Tibial artery (tissue), 4 donors: ENCODE results near the gene COL15A1.

Experiments
- DNase-seq, 2 donors: peaks; one replicate each; pipeline ENCODE4 v3.0.0-alpha.2; 2019
- H3K27ac ChIP-seq, 2 donors: fragments of 200-600 bp; sonication (generic) in 1 of 2; 1 replicate in 1 of 2; 2 replicates in 1 of 2; pipeline ENCODE4 v1.5.1; 2018 to 2019; ENCODE audit warnings: mild to moderate bottlenecking in 1 of 2
- H3K27me3 ChIP-seq, 2 donors: fragments of 200-600 bp; sonication (generic) in 1 of 2; one replicate each; pipeline versions ENCODE4 v1.5.1 to v1.6.0; 2016 to 2019
- H3K36me3 ChIP-seq, 3 donors: fragments of 200-600 bp; sonication (generic) in 2 of 3; one replicate each; pipeline ENCODE4 v1.5.1; 2016 to 2019; ENCODE audit warnings: mild to moderate bottlenecking in 2 of 3
- H3K4me1 ChIP-seq, 4 donors: fragments of 200-600 bp; sonication (generic) in 2 of 4; 1 replicate in 3 of 4; 2 replicates in 1 of 4; pipeline ENCODE4 v1.5.1; 2016 to 2019
- H3K4me3 ChIP-seq, 2 donors: fragments of 200-600 bp; sonication (generic) in 1 of 2; 1 replicate in 1 of 2; 2 replicates in 1 of 2; pipeline ENCODE4 v1.5.1; 2018 to 2019; ENCODE audit warnings: mild to moderate bottlenecking in 2 of 2
- H3K9me3 ChIP-seq, 3 donors: fragments of 200-600 bp; sonication (generic) in 1 of 3; one replicate each; pipeline ENCODE4 v1.5.1; 2016 to 2019
- intact Hi-C: fragments of 100-400 bp; cut with DNase I; formaldehyde crosslinking; loops from one replicate; pipeline ENCODE4 v1.15.0; 2023; ENCODE audit warnings: low total_unique reads
- TF ChIP-seq, protein P1 (sequence below), 2 experiments: fragments of 200-600 bp in 1 of 2; fragments of 450-650 bp in 1 of 2; IDR thresholded peaks; one replicate each; pipeline ENCODE4 v1.5.1; 2017 to 2019; ENCODE audit warnings: antibody characterized with exemption in 2 of 2, mild to moderate bottlenecking in 1 of 2, moderate library complexity in 1 of 2

Gene COL15A1

DNA sequence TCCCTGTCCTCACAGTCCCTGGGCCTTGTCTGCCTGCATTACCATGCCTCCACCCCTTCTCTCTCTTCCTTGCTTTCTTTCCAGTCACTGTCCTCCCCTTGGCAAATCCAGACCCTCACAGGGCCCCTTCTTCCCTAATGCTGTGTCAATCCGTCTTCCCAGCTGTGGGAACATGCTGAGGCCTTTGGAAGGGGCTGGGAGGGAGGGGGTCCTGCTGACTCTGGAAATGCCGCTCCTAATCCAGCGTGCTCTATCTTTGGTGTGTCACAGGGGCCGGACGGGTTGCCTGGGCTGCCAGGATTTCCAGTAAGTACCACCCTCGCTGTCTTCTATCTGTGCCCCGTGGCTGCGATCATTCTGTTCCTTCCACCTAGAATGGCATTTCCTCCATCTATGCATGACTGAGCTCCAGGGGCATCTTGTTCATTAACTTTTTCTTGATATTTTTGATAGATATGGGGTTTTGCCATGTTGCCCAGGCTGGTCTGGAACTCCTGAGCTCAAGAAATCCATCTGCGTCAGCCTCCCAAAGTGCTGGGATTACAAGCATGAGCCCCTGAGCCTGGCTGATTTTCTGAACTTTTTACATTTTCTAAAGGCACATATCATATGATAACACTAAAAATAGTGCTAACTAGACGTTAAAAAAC lies 96.7 kb downstream of the COL15A1 start:
- TF ChIP-seq, protein P1, sequence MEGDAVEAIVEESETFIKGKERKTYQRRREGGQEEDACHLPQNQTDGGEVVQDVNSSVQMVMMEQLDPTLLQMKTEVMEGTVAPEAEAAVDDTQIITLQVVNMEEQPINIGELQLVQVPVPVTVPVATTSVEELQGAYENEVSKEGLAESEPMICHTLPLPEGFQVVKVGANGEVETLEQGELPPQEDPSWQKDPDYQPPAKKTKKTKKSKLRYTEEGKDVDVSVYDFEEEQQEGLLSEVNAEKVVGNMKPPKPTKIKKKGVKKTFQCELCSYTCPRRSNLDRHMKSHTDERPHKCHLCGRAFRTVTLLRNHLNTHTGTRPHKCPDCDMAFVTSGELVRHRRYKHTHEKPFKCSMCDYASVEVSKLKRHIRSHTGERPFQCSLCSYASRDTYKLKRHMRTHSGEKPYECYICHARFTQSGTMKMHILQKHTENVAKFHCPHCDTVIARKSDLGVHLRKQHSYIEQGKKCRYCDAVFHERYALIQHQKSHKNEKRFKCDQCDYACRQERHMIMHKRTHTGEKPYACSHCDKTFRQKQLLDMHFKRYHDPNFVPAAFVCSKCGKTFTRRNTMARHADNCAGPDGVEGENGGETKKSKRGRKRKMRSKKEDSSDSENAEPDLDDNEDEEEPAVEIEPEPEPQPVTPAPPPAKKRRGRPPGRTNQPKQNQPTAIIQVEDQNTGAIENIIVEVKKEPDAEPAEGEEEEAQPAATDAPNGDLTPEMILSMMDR (IDR thresholded peaks at IDR 0.05) = no peak
- Histone ChIP-seq H3K9me3 (no peaks in the 10 kb centered on the region), H3K27ac (peak overlapping the region in 1 of 2 donors; percentile 48), H3K4me3 (no peak overlapping the region), H3K27me3 (no peaks in the 10 kb centered on the region), H3K4me1 (peaks cover 0 to 9% (median 0%) of the 10 kb centered on the region in 4 donors), H3K36me3 (peaks cover 35 to 80% (median 48%) of the 10 kb centered on the region in 3 donors)
- intact Hi-C loops = no loop called here
- no peak for DNase-seq

DNA sequence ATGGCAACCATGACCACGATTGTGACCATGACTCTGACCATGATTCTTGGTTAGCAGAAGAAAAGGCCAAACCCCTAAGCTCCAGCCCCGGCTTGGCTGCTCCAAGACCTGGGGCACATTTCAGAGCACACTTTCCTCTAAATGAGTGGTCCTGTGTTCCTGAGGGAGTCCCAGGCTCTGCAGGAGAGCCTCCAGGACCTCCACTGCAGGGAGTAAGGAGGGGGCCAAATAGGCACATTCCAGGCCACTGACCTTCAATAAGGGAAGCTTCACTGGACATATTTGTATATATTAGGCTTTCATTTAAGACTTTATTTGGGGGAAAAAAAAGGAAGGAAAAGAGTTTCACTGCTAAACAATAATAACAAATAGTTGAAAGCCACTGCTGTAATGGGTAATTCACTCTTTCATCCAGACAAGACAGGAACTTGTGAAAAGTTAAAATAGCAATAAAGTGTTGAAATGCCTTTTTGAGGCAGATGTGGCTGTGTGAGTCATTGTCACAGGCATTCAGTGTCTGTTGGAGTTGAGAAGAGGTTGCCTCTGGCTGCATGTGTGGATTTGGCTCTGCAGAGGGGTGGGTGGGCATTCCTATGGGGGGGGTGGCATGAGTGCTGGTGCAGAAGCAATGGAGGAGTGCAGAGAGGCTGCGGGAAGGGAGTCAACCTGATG lies 97.3 kb downstream of the COL15A1 start:
- Histone ChIP-seq H3K27ac (peak overlapping the region in 1 of 2 donors; percentile 48), H3K36me3 (peaks cover 31 to 74% (median 41%) of the 10 kb centered on the region in 3 donors)
- intact Hi-C loops = no loop called here

DNA sequence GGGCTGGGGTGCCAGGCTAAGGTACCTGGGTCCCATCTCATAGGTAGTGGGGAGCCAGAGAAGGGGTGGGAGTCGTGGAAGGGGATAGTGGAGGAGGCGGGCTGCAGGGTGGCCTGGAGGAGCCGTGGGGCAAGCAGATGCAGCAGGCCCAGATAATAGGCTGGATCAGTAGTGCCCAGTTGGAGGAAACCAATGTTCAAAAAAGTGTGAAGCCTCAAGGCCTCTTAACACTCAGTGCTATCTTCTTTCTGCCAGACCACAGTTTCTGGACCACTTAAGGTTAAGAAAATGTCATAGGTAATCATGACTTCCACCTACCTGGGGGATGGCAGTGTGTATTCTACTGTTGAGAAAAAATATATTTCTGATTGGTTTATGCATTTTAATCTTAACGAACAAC lies 97.9 kb downstream of the COL15A1 start:
- H3K36me3 ChIP-seq = peaks cover 32 to 68% (median 35%) of the 10 kb centered on the region in 3 donors
- intact Hi-C loops = no loop called here
- no peaks in the 10 kb centered on the region for H3K9me3 ChIP-seq
- DNase-seq = no peak
- H3K4me3 ChIP-seq = no peak overlapping the region
- H3K27ac ChIP-seq = no peak overlapping the region
- TF ChIP-seq, protein P1 (IDR thresholded peaks at IDR 0.05) = no peak
- peaks cover 0 to 9% (median 0%) of the 10 kb centered on the region in 4 donors for H3K4me1 ChIP-seq
- no peaks in the 10 kb centered on the region for H3K27me3 ChIP-seq

More for the DNA sequence above, 97.3 kb downstream of the COL15A1 start:
- no peaks in the 10 kb centered on the region for H3K9me3 ChIP-seq
- no peak for DNase-seq
- H3K4me1 ChIP-seq = peaks cover 0 to 9% (median 0%) of the 10 kb centered on the region in 4 donors
- H3K4me3 ChIP-seq = no peak overlapping the region
- TF ChIP-seq, protein P1 (IDR thresholded peaks at IDR 0.05) = no peak
- H3K27me3 ChIP-seq = no peaks in the 10 kb centered on the region

- peaks cover 0 to 9% (median 0%) of the 10 kb centered on the region in 4 donors for H3K4me1 ChIP-seq
- H3K9me3 ChIP-seq = no peaks in the 10 kb centered on the region
- TF ChIP-seq, protein P1 (IDR thresholded peaks at IDR 0.05) = no peak
- H3K36me3 ChIP-seq = peaks cover 32 to 61% (median 38%) of the 10 kb centered on the region in 3 donors
- H3K27ac ChIP-seq = no peak overlapping the region
- no peak for DNase-seq
- no peak overlapping the region for H3K4me3 ChIP-seq
- intact Hi-C loops = no loop called here
- H3K27me3 ChIP-seq = no peaks in the 10 kb centered on the region
Observed at GRCh38 chr9:99042620-99043019, 98.9 kb downstream of the COL15A1 start.

- Histone ChIP-seq H3K4me3 (no peak overlapping the region), H3K27ac (no peak overlapping the region), H3K4me1 (peaks cover 0 to 9% (median 0%) of the 10 kb centered on the region in 4 donors), H3K27me3 (no peaks in the 10 kb centered on the region), H3K36me3 (peaks cover 29 to 55% (median 53%) of the 10 kb centered on the region in 3 donors), H3K9me3 (no peaks in the 10 kb centered on the region)
- intact Hi-C loops = no loop called here
- DNase-seq = no peak
- TF ChIP-seq, protein P1 (IDR thresholded peaks at IDR 0.05) = no peak
Observed at GRCh38 chr9:99044827-99045226, 101.1 kb downstream of the COL15A1 start.
